GM19395 (cell line): ENCODE results near the gene IRF4.
A peak's percentile ranks its signal among the peaks of the same experiment; 100 is the strongest.
"Not testable (repeated sequence)": the region's sequence is repeated elsewhere in the genome, so short reads cannot be mapped to it uniquely, and the experiment has no call there.

ENCODE experiments used
- ATAC-seq: cut with Tn5 transposase; IDR thresholded peaks from one replicate; pipeline ENCODE4 v1.9.1; 2021; ENCODE audit warnings: mild to moderate bottlenecking, moderate library complexity; ENCODE audit not compliant: unreplicated experiment

IRF4 gene

DNA sequence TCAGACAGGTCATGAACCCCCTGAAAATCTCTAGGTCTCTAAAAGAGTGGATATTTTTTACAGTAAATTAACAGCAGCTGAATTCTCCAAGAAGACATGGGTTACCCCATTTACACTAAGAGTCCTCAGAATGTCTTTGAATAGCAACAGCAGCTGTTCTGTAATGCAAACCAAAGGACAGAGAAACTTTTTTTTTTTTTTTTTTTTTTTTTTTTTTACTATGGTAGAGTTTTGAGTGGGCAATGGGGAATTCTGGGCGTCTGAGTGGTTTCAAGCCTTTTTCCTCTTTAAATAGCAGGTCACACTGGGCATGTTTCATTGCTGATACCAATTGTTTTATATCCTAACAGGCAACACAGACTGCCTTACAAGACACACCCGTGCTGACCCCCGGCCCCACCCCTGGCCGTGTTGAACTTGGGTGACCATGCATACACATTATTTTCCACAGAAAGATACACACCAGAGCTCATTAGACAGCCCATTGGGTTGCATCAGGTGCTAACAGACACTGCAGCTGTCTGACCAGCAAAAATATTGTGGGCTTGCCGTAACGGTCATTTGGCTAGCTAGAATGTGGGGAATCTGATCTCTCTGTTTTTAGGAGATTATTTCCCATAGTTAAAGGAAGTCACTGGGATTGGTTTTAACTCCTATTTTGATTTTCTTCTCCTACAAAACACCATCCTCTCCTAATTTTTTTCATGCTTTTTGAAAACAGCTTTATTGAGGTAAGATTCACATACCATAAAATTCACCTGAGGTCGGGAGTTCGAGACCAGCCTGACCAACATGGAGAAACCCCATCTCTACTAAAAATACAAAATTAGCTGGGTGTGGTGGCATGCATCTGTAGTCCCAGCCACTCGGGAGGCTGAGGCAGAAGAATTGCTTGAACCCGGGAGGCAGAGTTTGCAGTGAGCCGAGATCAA lies 26.7 kb upstream of the IRF4 start:
- ATAC-seq, result peak; percentile 51

GRCh38 chr6:365835-366234 lies 25.7 kb upstream of the IRF4 start:
- no peak for ATAC-seq

GRCh38 chr6:366389-367297 lies 24.9 kb upstream of the IRF4 start:
- ATAC-seq, result no peak

GRCh38 chr6:367298-367794 lies 24.2 kb upstream of the IRF4 start:
- no peak for ATAC-seq

DNA sequence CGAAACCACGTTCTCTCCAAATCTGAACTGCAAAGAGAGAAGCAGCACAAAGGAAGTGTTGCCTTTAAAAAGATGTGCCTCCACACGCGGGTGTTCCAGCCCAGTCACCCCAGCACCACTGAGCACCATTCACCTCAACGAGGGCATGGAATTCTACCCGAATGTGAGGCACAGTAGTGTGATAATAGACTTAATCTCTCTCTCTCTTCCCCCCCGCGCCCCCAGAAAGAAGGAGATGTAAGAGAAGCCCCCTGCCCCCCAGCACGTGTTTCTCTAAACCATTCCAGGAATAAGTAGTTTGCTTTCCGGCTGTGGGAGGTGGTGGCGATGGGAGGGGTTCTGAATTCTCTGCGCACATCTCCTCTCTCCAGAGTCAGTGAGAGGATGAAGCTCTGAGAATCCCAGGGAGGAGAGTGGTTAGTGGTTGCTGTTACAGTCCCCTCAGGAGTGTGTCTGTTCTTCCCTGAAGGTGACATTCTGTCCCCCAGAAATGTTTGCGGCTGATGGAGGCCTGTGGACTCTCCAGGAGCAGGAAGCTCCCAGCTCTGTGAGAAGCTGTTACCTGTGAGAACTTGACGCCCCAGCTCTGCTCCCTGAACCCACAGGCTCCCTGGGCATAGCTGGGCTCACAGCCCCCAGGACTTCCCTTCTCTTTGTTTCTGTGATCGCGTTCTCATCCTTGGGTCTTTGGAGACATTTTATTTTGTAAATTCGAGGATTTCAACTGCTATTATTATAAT lies 23.5 kb upstream of the IRF4 start:
- no peak for ATAC-seq

DNA sequence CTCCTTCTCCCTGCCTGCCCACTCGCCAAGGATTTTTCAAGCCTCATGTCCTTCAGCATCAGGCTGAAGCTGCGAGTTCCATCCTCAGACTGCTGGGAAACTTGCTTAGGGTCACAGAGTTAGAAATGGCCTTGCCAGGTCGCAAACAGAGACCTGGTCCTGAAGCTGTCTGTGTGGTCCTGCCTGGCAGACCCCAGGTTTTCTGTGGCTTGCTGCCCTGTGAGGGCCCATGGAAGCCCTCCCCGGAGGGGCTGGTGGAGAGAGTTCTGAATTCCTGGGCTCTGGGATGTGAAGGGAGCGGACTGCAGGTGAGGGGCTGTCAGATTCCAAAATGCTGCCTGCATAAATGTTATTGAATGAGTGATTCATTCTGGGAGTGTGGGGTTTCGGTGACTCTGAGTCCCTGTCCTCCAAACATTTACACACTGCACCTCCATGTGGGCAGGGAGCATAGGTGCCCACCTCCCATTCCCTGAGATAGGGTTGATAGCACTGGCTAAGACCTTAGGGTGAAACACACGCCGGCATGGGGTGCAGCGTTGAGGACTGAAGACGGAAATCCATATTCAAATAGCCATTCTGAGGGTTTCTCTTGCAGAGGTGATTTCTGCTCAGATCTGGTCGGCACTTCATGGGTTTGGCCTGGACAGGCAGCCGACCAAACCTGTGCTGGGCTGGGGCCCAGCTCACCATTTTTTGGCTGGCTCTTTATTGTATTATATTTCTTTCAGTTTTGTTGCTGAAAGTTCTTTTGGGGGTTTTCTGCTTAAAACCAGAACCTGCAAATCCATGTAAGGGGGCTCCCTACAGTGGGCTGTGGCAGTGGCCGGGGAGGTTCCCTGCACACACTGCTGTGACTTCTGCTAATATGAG lies 21.8 kb upstream of the IRF4 start:
- ATAC-seq, result no peak

- ATAC-seq, result no peak
These were observed 21.0 kb upstream of the IRF4 start for GRCh38 chr6:370555-370954.

GRCh38 chr6:371851-372250 lies 19.7 kb upstream of the IRF4 start:
- not testable (repeated sequence) for ATAC-seq

DNA sequence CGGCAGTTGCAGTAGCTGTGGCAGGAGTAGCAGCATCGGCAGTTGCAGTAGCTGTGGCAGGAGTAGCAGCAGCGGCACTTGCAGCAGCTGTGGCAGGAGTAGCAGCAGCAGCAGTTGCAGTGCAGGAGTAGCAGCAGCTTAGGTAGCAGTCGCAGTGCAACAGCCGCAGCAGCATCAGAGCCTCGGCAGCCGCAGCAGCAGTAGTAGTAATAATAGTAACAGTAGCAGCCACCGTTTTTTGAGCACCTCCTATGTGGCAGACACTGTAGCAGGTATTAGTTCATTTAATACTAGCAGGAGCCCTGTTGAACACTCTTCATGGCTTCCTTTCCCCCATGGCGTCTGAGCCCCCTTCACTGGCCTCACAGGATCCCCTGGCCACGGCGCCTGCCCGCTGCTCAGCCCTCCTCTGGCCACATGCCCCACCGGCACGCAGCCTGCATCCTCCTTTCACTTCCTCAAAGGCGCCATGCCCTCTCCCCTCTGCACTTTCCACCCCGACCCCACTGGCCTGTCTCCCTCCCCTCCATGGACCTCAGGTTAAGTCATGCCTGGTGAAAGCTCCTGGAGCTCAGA lies 19.1 kb upstream of the IRF4 start:
- ATAC-seq, result peak; percentile 67

- ATAC-seq, result no peak
These were observed 18.5 kb upstream of the IRF4 start for GRCh38 chr6:373031-373430.

DNA sequence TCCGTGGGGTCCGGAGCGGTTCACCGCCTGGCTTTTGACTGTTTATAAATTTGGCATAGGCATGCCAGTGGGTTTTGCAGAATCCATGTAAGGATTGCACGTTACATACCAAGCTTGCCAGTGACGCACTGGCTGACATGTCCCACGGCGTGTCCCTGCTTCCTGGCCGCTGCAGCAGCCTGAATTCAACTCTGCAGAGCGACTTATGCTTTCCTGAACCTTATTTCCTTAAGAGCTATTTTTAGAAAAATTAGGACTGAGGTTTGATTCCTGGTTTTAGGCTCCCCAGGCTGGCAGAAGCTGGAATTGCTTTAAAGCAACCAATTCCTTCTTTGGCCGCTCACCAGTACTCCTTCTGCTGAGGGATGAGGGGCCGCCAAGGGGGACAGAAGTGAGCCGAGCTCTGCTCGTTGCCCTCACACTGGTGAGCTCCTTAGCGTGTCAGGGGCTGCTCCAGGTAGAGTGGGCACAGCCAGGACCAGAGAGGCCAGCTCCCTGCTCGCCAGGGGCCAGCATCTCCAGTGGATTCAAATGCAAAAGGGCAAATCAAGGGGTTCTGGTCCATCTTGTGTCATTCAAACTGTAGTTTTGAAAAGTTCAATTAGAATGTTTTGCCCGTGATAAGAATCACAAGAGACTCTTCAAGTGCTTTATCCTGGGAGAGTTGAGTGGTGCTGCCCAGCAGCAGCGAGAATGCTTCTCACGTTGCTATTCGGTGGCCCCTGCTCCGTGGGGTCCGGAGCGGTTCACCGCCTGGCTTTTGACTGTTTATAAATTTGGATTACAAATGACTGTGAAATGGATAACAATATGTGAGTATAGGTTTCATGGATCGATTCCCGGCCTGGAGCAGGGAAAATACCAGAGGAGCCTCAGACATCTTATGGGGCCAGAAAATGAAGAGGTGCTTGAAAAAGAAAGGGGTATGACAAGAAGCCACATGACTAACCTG lies 17.5 kb upstream of the IRF4 start:
- ATAC-seq, result no peak

DNA sequence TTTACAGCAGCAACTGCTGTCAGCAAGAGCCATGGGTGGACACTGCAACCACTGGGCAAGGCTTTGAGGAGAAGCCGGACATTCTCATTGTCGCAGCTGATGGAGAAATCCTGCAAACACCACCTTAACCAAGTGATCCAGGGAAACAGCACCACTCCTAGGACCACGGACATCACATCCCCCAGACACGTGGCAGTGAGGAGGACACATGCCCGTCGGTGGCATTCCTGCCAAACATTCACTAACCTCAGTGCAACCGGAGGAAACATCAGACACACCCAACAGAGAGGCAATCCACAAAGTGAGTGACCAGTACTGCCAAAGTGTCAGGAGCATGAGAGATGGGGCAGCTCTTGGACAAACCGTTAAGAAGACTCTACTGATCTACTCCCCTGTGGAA lies 16.6 kb upstream of the IRF4 start:
- ATAC-seq, result no peak

- no peak for ATAC-seq
These were observed 14.5 kb upstream of the IRF4 start for GRCh38 chr6:376827-377640.

GRCh38 chr6:377641-378020 lies 13.9 kb upstream of the IRF4 start:
- ATAC-seq, result not testable (repeated sequence)

DNA sequence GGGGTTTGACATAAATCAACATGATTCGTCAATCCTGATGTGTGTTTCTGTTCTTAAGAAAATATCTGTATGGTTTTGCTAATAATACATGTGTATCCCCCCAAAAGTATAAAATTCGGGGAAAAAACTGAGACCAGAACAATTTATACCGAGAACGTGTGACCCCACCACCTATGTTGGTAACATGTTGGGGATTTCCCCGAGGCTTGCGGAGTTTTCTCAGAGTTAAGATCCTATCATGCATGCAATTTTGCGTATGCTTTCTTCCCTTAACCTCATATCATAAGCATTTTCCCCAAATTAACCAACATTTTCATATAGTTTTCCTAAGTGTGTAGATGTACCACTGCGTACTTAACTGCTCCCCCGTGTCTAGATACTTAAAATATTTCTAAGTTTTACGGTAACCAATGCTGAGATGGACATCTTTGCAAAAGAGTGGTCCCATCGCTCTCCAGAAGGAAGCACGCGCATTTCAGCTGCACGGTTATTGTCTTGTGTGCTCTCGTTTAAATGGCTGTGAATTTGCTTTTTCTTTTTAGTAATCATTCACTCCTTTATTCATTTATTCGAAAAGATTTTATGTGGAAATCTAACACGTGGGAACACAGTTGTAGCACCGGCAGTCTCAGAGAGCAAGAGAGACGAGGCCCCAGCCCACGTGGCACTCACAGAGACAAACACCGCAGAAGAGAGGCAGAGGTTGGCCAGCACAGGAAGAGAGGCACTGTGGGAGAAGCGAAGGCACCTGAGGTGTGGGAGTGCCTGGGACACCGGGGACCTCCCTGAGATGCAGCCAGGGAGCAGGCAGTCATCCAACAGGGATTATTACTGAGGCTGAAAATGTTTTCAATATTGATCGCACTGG lies 13.2 kb upstream of the IRF4 start:
- peak; percentile 37 for ATAC-seq

DNA sequence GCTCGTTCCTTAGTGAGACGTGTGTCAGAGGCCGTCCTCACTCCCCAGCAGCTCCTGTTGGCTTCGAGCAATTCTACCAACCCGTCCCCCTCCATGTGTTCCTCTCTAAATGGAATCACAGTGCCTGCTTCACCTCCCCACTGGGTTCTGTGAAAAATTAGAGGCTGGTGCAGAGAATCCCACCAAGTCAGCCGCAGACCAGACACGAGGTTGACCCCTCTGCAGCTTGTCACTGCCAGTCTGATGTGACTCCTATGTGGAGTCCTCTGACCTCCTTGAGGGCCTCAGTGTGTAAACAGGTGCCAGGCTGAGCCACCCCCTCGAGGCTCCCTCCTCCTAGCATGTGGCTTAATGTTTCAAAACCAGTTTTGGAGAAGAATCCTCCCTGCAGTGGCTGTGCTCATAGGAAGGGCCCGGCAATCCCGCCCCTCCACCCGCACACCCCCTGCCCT lies 12.6 kb upstream of the IRF4 start:
- ATAC-seq, result peak; percentile 2
